Small intestine (tissue), 16 donors: ENCODE measurements around the gene DSN1. TPM values are rescaled to one million over a fixed set of nuclear protein-coding genes. Genes with fewer than 3 reads are reported as not detected.

Experiments
- DNase-seq, 2 donors: peaks; one replicate each; pipeline versions ENCODE4 v3.0.0 to v3.0.0-alpha.2; 2013
- FAIRE-seq: peaks from 2 replicates; lab custom pipeline; 2012; peaks lifted over from hg19 to GRCh38; lab: Jason Lieb, UNC
- H3K27ac ChIP-seq, 3 donors: one replicate each; pipeline ENCODE4 v1.5.1; 2013; ENCODE audit warnings: low read length in 2 of 3, mild to moderate bottlenecking in 2 of 3, control low read depth in 1 of 3, inconsistent platforms in 1 of 3, low read depth in 1 of 3, moderate library complexity in 1 of 3
- H3K27me3 ChIP-seq, 3 donors: one replicate each; pipeline ENCODE4 v1.6.1; 2013; ENCODE audit warnings: low read length in 3 of 3, inconsistent platforms in 1 of 3; ENCODE audit not compliant: control insufficient read depth in 3 of 3, insufficient read depth in 3 of 3
- H3K36me3 ChIP-seq, 3 donors: one replicate each; pipeline ENCODE4 v1.6.1; 2013; ENCODE audit warnings: low read length in 3 of 3, inconsistent platforms in 1 of 3, low read depth in 1 of 3, mild to moderate bottlenecking in 1 of 3, moderate library complexity in 1 of 3; ENCODE audit not compliant: control insufficient read depth in 3 of 3, insufficient read depth in 2 of 3
- H3K4me1 ChIP-seq, 3 donors: one replicate each; pipeline ENCODE4 v1.6.1; 2013; ENCODE audit warnings: low read length in 2 of 3, inconsistent platforms in 1 of 3, low read depth in 1 of 3, mild to moderate bottlenecking in 1 of 3, moderate library complexity in 1 of 3; ENCODE audit not compliant: control insufficient read depth in 3 of 3, insufficient read depth in 2 of 3
- H3K4me3 ChIP-seq, 3 donors: one replicate each; pipeline ENCODE4 v1.5.1; 2013; ENCODE audit warnings: low read length in 3 of 3, control low read depth in 1 of 3, inconsistent platforms in 1 of 3, low read depth in 1 of 3, mild to moderate bottlenecking in 1 of 3, moderate library complexity in 1 of 3
- H3K9me3 ChIP-seq, 2 donors: one replicate each; pipeline ENCODE4 v1.6.1; 2013; ENCODE audit warnings: low read depth in 1 of 2, low read length in 1 of 2; ENCODE audit not compliant: control insufficient read depth in 2 of 2, insufficient read depth in 1 of 2
- WGBS, 3 donors: extraction: QIAGEN DNeasy Blood & Tissue Kit; methylation state at CpG; one replicate each; pipeline ENCODE4 v1.1.7; 2013; 5-methylcytosine and 5-hydroxymethylcytosine counted together
- long read RNA-seq, 10 donors: transcript quantifications; one replicate each; lab custom pipeline, GENCODE V29; 2026
- polyA plus RNA-seq, 4 donors: library from polyadenylated mRNA; stranded (reverse) in 3 of 4; unstranded in 1 of 4; fragments of 200-250 nt in 3 of 4; fragments of 120-200 nt in 1 of 4; gene quantifications; one replicate each; pipeline versions ENCODE4 v1.2.1 to v1.2.3, GENCODE V29; 2013
- donor health status: healthy with polysubstance abuse.
- donor health status: control.
- donor health status: control.
- donor health status: Bipolar disorder and iron deficiency.
- donor health status: healthy.

The DSN1 gene, protein sequence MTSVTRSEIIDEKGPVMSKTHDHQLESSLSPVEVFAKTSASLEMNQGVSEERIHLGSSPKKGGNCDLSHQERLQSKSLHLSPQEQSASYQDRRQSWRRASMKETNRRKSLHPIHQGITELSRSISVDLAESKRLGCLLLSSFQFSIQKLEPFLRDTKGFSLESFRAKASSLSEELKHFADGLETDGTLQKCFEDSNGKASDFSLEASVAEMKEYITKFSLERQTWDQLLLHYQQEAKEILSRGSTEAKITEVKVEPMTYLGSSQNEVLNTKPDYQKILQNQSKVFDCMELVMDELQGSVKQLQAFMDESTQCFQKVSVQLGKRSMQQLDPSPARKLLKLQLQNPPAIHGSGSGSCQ
- polyA plus RNA-seq = 10 to 100 TPM in 3 of 4 donors, 1 to 10 TPM in 1; 8.9 to 15.7 (median 11.6) TPM
- long read RNA-seq, donor 1, partial matches to known transcripts = 0 of 6 reads
- long read RNA-seq, donor 1, other reads (novel, unspliced or antisense) = 0 of 6 reads
- long read RNA-seq, donor 2, partial matches to known transcripts = 0 of 1 reads
- long read RNA-seq, donor 2, other reads (novel, unspliced or antisense) = 0 of 1 reads
- long read RNA-seq, donor 3, partial matches to known transcripts = 0 of 2 reads
- long read RNA-seq, donor 3, other reads (novel, unspliced or antisense) = 0 of 2 reads
- long read RNA-seq, donor 4 = 0 reads
- long read RNA-seq, donor 5 = 0 reads
- long read RNA-seq, donor 6 = 0 reads
- long read RNA-seq, donor 7, transcript DSN1-203 (11 exons, 2,233 nt) = major isoform, 6 of 35 reads
- long read RNA-seq, donor 7, partial matches to known transcripts = 25 of 35 reads
- long read RNA-seq, donor 7, other reads (novel, unspliced or antisense) = 0 of 35 reads
- long read RNA-seq, donor 8, partial matches to known transcripts = 6 of 6 reads
- long read RNA-seq, donor 8, other reads (novel, unspliced or antisense) = 0 of 6 reads
- long read RNA-seq, donor 9, partial matches to known transcripts = 0 of 1 reads
- long read RNA-seq, donor 9, other reads (novel, unspliced or antisense) = 0 of 1 reads
- long read RNA-seq, donor 10, partial matches to known transcripts = 0 of 4 reads
- long read RNA-seq, donor 10, other reads (novel, unspliced or antisense) = 0 of 4 reads

- peaks cover 3 to 6% (median 3%) of the 10 kb centered on the region in 3 donors for H3K4me1 ChIP-seq
- H3K4me3 ChIP-seq = peak within 1 kb of the TSS; percentile 55 to 87 (median 66)
- FAIRE-seq (no peak), DNase-seq (peak; percentile 98 to 100)
- H3K9me3 ChIP-seq = no peaks in the 10 kb centered on the region
- 0 to 1% (median 0%) methylated on average over 57 to 61 of the region's 61 CpGs for WGBS, 3 donors
- peak within 1 kb of the TSS; percentile 78 to 99 (median 90) for H3K27ac ChIP-seq
- peaks cover 0 to 10% (median 0%) of the 10 kb centered on the region in 3 donors for H3K36me3 ChIP-seq
- no peaks in the 10 kb centered on the region for H3K27me3 ChIP-seq
Observed at GRCh38 chr20:36773597-36774390, at the start of gene DSN1. Gene DSN1, minus strand, starts transcription at chr20:36773763. Its CDS starts 2,305 bp downstream, at chr20:36771458.

GRCh38 chr20:36823121-36823520 is 49.6 kb upstream of the DSN1 start:
- DNase-seq (no peak), FAIRE-seq (no peak)
- no peak overlapping the region for H3K27ac ChIP-seq
- no peaks in the 10 kb centered on the region for H3K27me3 ChIP-seq
- peaks cover 0 to 38% (median 4%) of the 10 kb centered on the region in 3 donors for H3K36me3 ChIP-seq
- H3K4me3 ChIP-seq = no peak overlapping the region
- no peaks in the 10 kb centered on the region for H3K9me3 ChIP-seq
- WGBS, 3 donors = 51 to 75% (median 69%) methylated on average over 5 of the region's 5 CpGs
- H3K4me1 ChIP-seq = peaks cover 0 to 3% (median 0%) of the 10 kb centered on the region in 3 donors

- Histone ChIP-seq H3K27ac (no peak overlapping the region), H3K9me3 (no peaks in the 10 kb centered on the region), H3K4me3 (no peak overlapping the region), H3K27me3 (no peaks in the 10 kb centered on the region), H3K4me1 (peaks cover 0 to 3% (median 0%) of the 10 kb centered on the region in 3 donors), H3K36me3 (peaks cover 0 to 38% (median 4%) of the 10 kb centered on the region in 3 donors)
- 85 to 90% (median 85%) methylated on average over 7 of the region's 7 CpGs for WGBS, 3 donors
- DNase-seq (no peak), FAIRE-seq (no peak)
Observed at GRCh38 chr20:36821964-36822437, 48.4 kb upstream of the DSN1 start.

DNA sequence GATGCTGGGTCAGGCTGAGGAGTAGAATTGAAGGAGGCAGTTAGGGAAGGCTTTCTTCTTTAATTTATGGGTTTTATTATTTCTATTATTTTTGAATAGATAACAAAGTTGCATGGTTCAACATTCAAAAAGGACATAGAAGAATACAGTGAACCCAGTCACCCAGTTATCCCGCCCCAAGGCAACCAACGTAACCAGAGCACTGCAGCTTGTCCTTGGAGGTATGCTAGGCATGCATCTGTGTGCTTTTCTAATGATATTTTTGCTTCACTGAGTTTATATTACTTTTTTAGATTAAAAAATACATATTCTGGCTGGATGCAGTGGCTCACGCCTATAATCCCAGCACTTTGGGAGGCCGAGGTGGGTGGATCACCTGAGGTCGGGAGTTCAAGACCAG is 47.4 kb upstream of the DSN1 start:
- H3K4me3 ChIP-seq = no peak overlapping the region
- H3K27ac ChIP-seq = no peak overlapping the region
- no peaks in the 10 kb centered on the region for H3K9me3 ChIP-seq
- H3K27me3 ChIP-seq = no peaks in the 10 kb centered on the region
- H3K4me1 ChIP-seq = peaks cover 0 to 3% (median 0%) of the 10 kb centered on the region in 3 donors
- H3K36me3 ChIP-seq = peaks cover 0 to 46% (median 4%) of the 10 kb centered on the region in 3 donors
- 89 to 99% (median 90%) methylated on average over 5 of the region's 5 CpGs for WGBS, 3 donors
- FAIRE-seq (no peak), DNase-seq (no peak)

GRCh38 chr20:36820073-36820472 is 46.5 kb upstream of the DSN1 start:
- no peak for FAIRE-seq
- no peaks in the 10 kb centered on the region for H3K27me3 ChIP-seq
- WGBS, 3 donors = 27 to 35% (median 31%) methylated on average over 1 of the region's 1 CpG
- H3K4me3 ChIP-seq = no peak overlapping the region
- H3K36me3 ChIP-seq = peaks cover 0 to 46% (median 0%) of the 10 kb centered on the region in 3 donors
- DNase-seq = peak in 1 of 2 donors; percentile 32
- H3K9me3 ChIP-seq = no peaks in the 10 kb centered on the region
- no peak overlapping the region for H3K27ac ChIP-seq
- peaks cover 0 to 3% (median 0%) of the 10 kb centered on the region in 3 donors for H3K4me1 ChIP-seq

DNA sequence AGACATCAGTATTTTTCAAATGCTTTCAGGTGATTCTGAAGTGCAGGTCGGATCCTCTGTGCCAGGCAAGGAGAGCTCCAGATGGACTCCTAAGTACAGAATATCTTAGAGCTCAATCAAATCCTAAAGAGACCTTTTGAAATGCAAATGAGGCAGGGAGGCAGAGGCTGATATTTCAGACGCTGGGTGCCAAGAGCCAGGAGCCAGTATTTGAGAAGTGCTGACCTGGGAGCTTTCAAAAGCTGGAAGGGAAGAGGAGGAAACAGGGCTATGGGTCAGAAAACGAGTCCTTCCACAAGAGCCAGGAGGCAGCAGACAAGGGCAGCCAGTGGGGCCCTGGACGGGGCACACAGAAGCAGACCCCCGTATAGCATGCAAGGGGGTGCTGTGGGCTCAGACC is 46.1 kb upstream of the DSN1 start:
- WGBS, 3 donors = 50 to 76% (median 76%) methylated on average over 5 of the region's 5 CpGs
- Histone ChIP-seq H3K4me1 (peaks cover 0 to 3% (median 0%) of the 10 kb centered on the region in 3 donors), H3K4me3 (no peak overlapping the region), H3K27me3 (no peaks in the 10 kb centered on the region), H3K36me3 (peaks cover 0 to 50% (median 0%) of the 10 kb centered on the region in 3 donors), H3K9me3 (no peaks in the 10 kb centered on the region), H3K27ac (no peak overlapping the region)
- DNase-seq (no peak), FAIRE-seq (no peak)

DNA sequence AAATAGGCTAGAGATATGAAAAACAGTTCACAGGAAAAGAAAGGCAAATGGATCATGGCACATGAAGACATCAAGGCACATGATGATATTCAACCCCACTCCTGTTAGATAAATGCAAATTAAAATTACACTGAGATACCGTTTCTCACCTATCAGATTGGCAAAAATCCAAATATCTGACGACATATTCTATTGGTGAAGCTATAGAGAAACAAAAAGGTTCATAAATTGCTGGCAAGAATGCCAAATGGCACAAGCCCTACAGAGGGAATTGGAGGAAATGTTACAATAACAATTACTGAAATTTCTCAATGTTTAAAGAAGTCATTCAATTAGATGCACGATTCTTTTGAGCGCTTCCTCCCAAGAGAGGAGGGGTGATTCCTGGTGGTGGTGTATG is 45.3 kb upstream of the DSN1 start:
- H3K36me3 ChIP-seq = peaks cover 0 to 52% (median 0%) of the 10 kb centered on the region in 3 donors
- H3K27ac ChIP-seq = no peak overlapping the region
- peaks cover 0 to 3% (median 0%) of the 10 kb centered on the region in 3 donors for H3K4me1 ChIP-seq
- H3K9me3 ChIP-seq = no peaks in the 10 kb centered on the region
- no peaks in the 10 kb centered on the region for H3K27me3 ChIP-seq
- FAIRE-seq (no peak), DNase-seq (no peak)
- no peak overlapping the region for H3K4me3 ChIP-seq
- 47 to 60% (median 59%) methylated on average over 4 of the region's 4 CpGs for WGBS, 3 donors
